Vagina (tissue), 2 donors: ENCODE data around the gene HOXB1.

Experiments used
- POLR2A ChIP-seq, 2 donors: fragments of 450-650 bp; IDR thresholded peaks; one replicate each; pipeline ENCODE4 v1.6.1; 2017; ENCODE audit warnings: antibody characterized with exemption in 2 of 2, mild to moderate bottlenecking in 2 of 2, moderate library complexity in 2 of 2
- POLR2AphosphoS5 ChIP-seq, 2 donors: sonication (generic); formaldehyde crosslinking; IDR thresholded peaks; one replicate each; pipeline ENCODE4 v1.9.0; 2017; ENCODE audit warnings: antibody characterized with exemption in 2 of 2, mild to moderate bottlenecking in 2 of 2, low read depth in 1 of 2; ENCODE audit not compliant: insufficient read depth in 1 of 2
- TF ChIP-seq, protein P1 (sequence below), 3 experiments: fragments of 450-650 bp in 2 of 3; fragments of 200-600 bp in 1 of 3; sonication (generic) in 1 of 3; IDR thresholded peaks; one replicate each; pipeline ENCODE4 v1.5.1; 2017 to 2019; ENCODE audit warnings: antibody characterized with exemption in 3 of 3, mild to moderate bottlenecking in 2 of 3, moderate library complexity in 2 of 3

DNA sequence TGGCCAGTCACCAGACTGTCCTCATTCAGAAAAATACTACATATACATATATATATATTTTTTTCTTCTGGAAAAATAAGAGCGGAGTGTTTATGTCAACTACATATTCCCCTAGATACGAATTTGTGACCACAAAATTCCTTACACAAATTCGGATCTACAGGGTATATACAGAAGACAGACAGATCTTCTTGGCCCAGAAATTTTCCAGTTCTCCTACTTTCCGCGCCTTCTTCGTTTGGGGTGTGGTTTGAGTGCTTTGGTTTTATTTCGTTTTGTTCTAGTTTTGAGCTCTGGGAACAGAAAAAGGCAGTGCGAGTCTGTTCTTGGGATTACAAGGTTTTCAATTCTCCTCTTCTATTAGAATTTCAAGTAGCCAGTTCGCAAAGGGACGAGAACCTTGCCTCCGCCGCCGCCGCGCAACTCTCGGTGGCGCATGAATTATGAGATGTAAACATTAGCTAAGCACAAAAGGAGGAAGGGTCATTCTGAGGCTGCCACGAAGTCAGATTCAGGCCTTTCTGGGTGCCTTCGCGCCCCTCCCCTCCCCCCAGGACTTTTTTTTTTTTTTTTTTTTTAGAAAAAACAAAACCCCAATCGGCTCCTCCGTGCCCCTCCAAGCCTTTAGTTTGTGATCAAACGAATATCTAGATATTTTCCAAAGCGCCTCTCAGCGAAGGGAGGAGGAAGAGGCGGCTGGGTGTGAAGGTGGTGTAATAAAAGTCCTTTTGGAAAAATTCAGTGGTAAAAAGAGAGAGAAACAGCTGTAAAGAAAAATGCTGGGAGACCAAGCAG is 49.1 kb upstream of the HOXB1 start:
- TF ChIP-seq, protein P1, sequence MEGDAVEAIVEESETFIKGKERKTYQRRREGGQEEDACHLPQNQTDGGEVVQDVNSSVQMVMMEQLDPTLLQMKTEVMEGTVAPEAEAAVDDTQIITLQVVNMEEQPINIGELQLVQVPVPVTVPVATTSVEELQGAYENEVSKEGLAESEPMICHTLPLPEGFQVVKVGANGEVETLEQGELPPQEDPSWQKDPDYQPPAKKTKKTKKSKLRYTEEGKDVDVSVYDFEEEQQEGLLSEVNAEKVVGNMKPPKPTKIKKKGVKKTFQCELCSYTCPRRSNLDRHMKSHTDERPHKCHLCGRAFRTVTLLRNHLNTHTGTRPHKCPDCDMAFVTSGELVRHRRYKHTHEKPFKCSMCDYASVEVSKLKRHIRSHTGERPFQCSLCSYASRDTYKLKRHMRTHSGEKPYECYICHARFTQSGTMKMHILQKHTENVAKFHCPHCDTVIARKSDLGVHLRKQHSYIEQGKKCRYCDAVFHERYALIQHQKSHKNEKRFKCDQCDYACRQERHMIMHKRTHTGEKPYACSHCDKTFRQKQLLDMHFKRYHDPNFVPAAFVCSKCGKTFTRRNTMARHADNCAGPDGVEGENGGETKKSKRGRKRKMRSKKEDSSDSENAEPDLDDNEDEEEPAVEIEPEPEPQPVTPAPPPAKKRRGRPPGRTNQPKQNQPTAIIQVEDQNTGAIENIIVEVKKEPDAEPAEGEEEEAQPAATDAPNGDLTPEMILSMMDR (IDR thresholded peaks at IDR 0.05), result no peak
- no peak for TF ChIP-seq POLR2A (IDR thresholded peaks at IDR 0.05)
- no peak for TF ChIP-seq POLR2AphosphoS5 (IDR thresholded peaks at IDR 0.05; ENCODE audit: insufficient read depth in 1 of 2, low read depth in 1 of 2)
